Nephron (organoid): Measurements from ENCODE around the gene TMPRSS12.

Experiments
- H3K27ac Mint-ChIP-seq, 3 experiments: 2 replicates each; pipeline ENCODE4 v1.8.0; 2020; ENCODE audit warnings: mixed read lengths in 3 of 3, mild to moderate bottlenecking in 2 of 3, moderate library complexity in 1 of 3
- H3K27me3 Mint-ChIP-seq: 2 replicates; pipeline ENCODE4 v1.8.0; 2021; ENCODE audit warnings: low read depth, mild to moderate bottlenecking, moderate library complexity, mixed read lengths
- H3K36me3 Mint-ChIP-seq: 2 replicates; pipeline ENCODE4 v1.8.0; 2020; ENCODE audit warnings: low read depth, mixed read lengths
- H3K4me1 Mint-ChIP-seq: 2 replicates; pipeline ENCODE4 v1.8.0; 2020; ENCODE audit warnings: mixed read lengths
- H3K4me3 Mint-ChIP-seq, 3 experiments: 2 replicates each; pipeline ENCODE4 v1.8.0; 2020; ENCODE audit warnings: mild to moderate bottlenecking in 3 of 3, mixed read lengths in 3 of 3, moderate library complexity in 2 of 3
- H3K9me3 Mint-ChIP-seq: 2 replicates; pipeline ENCODE4 v1.8.0; 2020; ENCODE audit warnings: mixed read lengths
- TF ChIP-seq, protein P1 (sequence below), 3 experiments: fragments of 200-600 bp; sonication (generic); IDR thresholded peaks; one replicate each; pipeline ENCODE4 v1.5.0; 2021; ENCODE audit warnings: antibody characterized with exemption in 3 of 3; ENCODE audit not compliant: unreplicated experiment in 3 of 3

TMPRSS12 gene

GRCh38 chr12:50913224-50913623, 70.5 kb downstream of the TMPRSS12 start:
- H3K4me3 Mint-ChIP-seq = no peak overlapping the region
- H3K4me1 Mint-ChIP-seq = no peaks in the 10 kb centered on the region
- TF ChIP-seq, protein P1, sequence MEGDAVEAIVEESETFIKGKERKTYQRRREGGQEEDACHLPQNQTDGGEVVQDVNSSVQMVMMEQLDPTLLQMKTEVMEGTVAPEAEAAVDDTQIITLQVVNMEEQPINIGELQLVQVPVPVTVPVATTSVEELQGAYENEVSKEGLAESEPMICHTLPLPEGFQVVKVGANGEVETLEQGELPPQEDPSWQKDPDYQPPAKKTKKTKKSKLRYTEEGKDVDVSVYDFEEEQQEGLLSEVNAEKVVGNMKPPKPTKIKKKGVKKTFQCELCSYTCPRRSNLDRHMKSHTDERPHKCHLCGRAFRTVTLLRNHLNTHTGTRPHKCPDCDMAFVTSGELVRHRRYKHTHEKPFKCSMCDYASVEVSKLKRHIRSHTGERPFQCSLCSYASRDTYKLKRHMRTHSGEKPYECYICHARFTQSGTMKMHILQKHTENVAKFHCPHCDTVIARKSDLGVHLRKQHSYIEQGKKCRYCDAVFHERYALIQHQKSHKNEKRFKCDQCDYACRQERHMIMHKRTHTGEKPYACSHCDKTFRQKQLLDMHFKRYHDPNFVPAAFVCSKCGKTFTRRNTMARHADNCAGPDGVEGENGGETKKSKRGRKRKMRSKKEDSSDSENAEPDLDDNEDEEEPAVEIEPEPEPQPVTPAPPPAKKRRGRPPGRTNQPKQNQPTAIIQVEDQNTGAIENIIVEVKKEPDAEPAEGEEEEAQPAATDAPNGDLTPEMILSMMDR (IDR thresholded peaks at IDR 0.05; ENCODE audit: unreplicated experiment in 3 of 3) = no peak
- H3K27ac Mint-ChIP-seq = no peak overlapping the region
- H3K36me3 Mint-ChIP-seq = peaks cover 18% of the 10 kb centered on the region
- peaks cover 57% of the 10 kb centered on the region for H3K9me3 Mint-ChIP-seq
- H3K27me3 Mint-ChIP-seq = no peaks in the 10 kb centered on the region

DNA sequence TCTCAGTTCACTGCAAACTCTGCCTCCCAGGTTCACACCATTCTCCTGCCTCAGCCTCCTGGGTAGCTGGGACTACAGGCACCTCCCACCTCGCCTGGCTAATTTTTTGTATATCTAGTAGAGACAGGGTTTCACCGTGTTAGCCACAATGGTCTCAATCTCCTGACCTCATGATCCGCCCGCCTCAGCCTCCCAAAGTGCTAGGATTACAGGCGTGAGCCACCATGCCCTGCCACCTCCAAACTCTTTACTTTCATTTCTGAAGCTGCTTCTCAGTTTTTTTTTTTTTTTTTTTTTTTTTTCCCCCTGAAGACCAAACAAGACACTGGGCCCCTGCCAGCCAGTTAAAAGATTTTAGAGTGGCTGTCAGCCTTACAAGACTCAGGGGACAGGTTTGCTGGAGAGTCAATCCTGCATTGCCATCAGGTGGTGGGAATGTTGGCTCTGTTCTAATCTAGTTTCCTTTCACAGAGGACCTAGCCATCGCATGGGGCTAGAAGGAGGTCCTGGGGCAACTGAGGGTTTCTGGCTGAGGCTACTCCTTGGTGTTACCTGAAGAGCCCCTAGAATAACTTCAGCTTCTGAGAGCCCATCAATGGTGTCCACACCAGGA, 72.3 kb downstream of the TMPRSS12 start:
- TF ChIP-seq, protein P1 (IDR thresholded peaks at IDR 0.05; ENCODE audit: unreplicated experiment in 3 of 3) = no peak
- peaks cover 18% of the 10 kb centered on the region for H3K36me3 Mint-ChIP-seq
- H3K27ac Mint-ChIP-seq = no peak overlapping the region
- no peaks in the 10 kb centered on the region for H3K27me3 Mint-ChIP-seq
- H3K4me3 Mint-ChIP-seq = no peak overlapping the region
- no peaks in the 10 kb centered on the region for H3K4me1 Mint-ChIP-seq
- peaks cover 69% of the 10 kb centered on the region for H3K9me3 Mint-ChIP-seq

DNA sequence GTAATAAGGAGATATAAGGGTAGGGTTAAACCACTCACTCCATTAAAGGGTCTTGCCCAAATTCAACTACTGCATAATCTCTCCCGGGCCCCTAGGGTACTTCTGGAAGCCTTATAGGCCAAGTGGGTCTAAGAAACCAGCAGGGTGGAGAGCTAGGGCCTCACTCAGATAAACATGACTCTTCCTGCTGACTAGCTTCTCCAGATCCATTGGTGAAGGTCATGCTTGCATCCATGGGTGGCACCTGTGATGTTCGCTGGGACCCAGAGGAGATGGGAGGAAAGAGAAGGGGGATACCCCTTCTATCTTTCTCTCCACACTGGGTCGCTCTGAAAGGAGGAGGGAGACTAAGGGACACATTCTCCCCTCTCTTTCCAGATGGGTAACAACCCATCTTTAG, 73.6 kb downstream of the TMPRSS12 start:
- H3K36me3 Mint-ChIP-seq = peaks cover 18% of the 10 kb centered on the region
- H3K4me1 Mint-ChIP-seq = no peaks in the 10 kb centered on the region
- TF ChIP-seq, protein P1 (IDR thresholded peaks at IDR 0.05; ENCODE audit: unreplicated experiment in 3 of 3) = no peak
- H3K27ac Mint-ChIP-seq = no peak overlapping the region
- no peak overlapping the region for H3K4me3 Mint-ChIP-seq
- no peaks in the 10 kb centered on the region for H3K27me3 Mint-ChIP-seq
- H3K9me3 Mint-ChIP-seq = peaks cover 63% of the 10 kb centered on the region

DNA sequence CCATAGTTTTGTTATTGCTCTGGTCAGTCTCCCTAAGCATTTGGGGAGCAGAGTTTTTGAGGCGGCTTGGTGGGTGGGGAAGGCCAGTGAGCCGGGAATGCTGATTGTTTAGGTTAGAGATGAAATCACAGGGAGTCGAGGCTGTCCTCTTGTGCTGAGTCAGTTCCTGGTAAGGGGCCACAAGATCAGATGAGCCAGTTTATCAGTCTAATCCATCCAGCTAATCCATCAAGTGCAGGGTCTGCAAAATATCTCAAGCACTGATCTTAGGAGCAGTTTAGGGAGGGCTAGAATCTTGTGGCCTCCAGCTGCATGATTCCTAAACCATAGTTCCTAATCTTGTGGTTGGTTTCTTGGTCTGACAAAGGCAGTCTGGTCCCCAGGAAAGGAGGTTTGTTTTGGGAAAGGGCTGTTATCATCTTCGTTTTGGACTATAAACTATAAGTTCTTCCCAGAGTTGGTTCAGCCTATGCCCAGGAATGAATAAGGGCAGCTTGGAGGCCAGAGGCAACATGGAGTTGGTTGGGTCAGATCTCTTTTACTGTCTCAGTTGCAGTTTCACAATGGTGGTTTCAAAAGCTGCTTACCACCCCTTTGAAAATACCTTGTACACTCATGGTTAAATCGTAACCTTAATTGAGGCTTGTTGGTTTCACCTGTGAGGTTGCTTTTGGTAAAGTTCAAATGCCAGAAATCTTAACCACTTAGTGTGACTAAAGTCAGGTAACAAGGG, 76.0 kb downstream of the TMPRSS12 start:
- peaks cover 14% of the 10 kb centered on the region for H3K4me1 Mint-ChIP-seq
- peaks cover 9% of the 10 kb centered on the region for H3K36me3 Mint-ChIP-seq
- H3K27ac Mint-ChIP-seq = no peak overlapping the region
- H3K27me3 Mint-ChIP-seq = no peaks in the 10 kb centered on the region
- TF ChIP-seq, protein P1 (IDR thresholded peaks at IDR 0.05; ENCODE audit: unreplicated experiment in 3 of 3) = no peak
- H3K4me3 Mint-ChIP-seq = no peak overlapping the region
- H3K9me3 Mint-ChIP-seq = peaks cover 46% of the 10 kb centered on the region

DNA sequence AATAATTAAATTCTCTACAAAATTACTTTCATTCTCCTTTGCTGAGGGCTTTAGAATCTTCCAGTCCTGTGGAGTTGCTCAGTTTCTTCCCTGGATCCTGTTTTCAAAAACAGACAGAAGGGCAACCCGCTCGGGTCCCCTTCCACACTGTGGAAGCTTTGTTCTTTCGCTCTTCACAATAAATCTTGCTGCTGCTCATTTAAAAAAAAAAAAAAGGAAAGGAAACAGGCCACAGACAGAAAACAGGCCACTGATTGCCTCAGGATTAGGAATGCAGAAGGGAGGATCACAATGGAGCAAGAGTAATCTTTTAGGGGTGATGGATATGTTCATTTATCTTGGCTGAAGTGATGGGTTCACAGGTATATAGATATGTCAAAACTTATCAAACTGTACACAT, 80.1 kb downstream of the TMPRSS12 start:
- peak overlapping the region; percentile 92 to 97 (median 94) for H3K27ac Mint-ChIP-seq
- peaks cover 17% of the 10 kb centered on the region for H3K9me3 Mint-ChIP-seq
- H3K4me3 Mint-ChIP-seq = peak overlapping the region; percentile 33 to 72 (median 54)
- TF ChIP-seq, protein P1 (IDR thresholded peaks at IDR 0.05; ENCODE audit: unreplicated experiment in 3 of 3) = no peak
- H3K4me1 Mint-ChIP-seq = peaks cover 46% of the 10 kb centered on the region
- no peaks in the 10 kb centered on the region for H3K27me3 Mint-ChIP-seq
- H3K36me3 Mint-ChIP-seq = peaks cover 2% of the 10 kb centered on the region
